CD14-positive monocyte (primary cell): ENCODE data around the gene PCBP1. TPM values are rescaled to one million over a fixed set of nuclear protein-coding genes. Genes with fewer than 3 reads are reported as not detected.

Source experiments
- DNase-seq, 3 donors: peaks; one replicate each; pipeline ENCODE4 v3.0.0-alpha.2; 2011 to 2022
- H2AFZ ChIP-seq: 2 replicates; pipeline ENCODE4 v1.6.0; 2012; ENCODE audit warnings: mild to moderate bottlenecking, low read depth, low read length, inconsistent platforms; ENCODE audit not compliant: insufficient read depth, poor library complexity, severe bottlenecking
- H3K27ac ChIP-seq, 2 donors: 1 replicate in 1 of 2; 2 replicates in 1 of 2; pipeline ENCODE4 v1.5.1; 2012 to 2013; ENCODE audit warnings: low read length in 2 of 2, control low read depth in 1 of 2, inconsistent platforms in 1 of 2, low read depth in 1 of 2, mild to moderate bottlenecking in 1 of 2
- H3K27me3 ChIP-seq, 2 donors: one replicate each; pipeline versions ENCODE4 v1.6.0 to v1.6.1; 2011 to 2013; ENCODE audit warnings: low read length in 2 of 2; ENCODE audit not compliant: control insufficient read depth in 2 of 2, insufficient read depth in 2 of 2
- H3K36me3 ChIP-seq, 2 donors: replicated peaks in 1 of 2; 1 replicate in 1 of 2; 2 replicates in 1 of 2; pipeline versions ENCODE4 v1.5.1 to v1.6.1; 2012 to 2013; ENCODE audit warnings: low read length in 2 of 2, control low read depth in 1 of 2, inconsistent platforms in 1 of 2, mild to moderate bottlenecking in 1 of 2; ENCODE audit not compliant: insufficient read depth in 2 of 2, control insufficient read depth in 1 of 2
- H3K4me1 ChIP-seq, 2 donors: 1 replicate in 1 of 2; 2 replicates in 1 of 2; pipeline versions ENCODE4 v1.5.1 to v1.6.1; 2012 to 2013; ENCODE audit warnings: low read length in 2 of 2, control low read depth in 1 of 2, inconsistent platforms in 1 of 2, mild to moderate bottlenecking in 1 of 2, moderate library complexity in 1 of 2; ENCODE audit not compliant: insufficient read depth in 2 of 2, control insufficient read depth in 1 of 2
- H3K4me2 ChIP-seq: replicated peaks from 2 replicates; pipeline ENCODE3; 2012; ENCODE audit warnings: low read length, moderate library complexity, mild to moderate bottlenecking; ENCODE audit not compliant: poor library complexity, severe bottlenecking; ENCODE audit errors: extremely low read depth
- H3K4me3 ChIP-seq, 3 experiments: fragments of 200-600 bp in 1 of 3; sonication (generic) in 1 of 3; replicated peaks in 1 of 3; 1 replicate in 2 of 3; 2 replicates in 1 of 3; pipeline ENCODE4 v1.5.1; 2011 to 2013; ENCODE audit warnings: low read length in 3 of 3, mild to moderate bottlenecking in 3 of 3, control low read depth in 2 of 3, low read depth in 2 of 3, inconsistent platforms in 1 of 3, moderate library complexity in 1 of 3
- H3K79me2 ChIP-seq: 2 replicates; pipeline ENCODE4 v1.6.0; 2012; ENCODE audit warnings: mild to moderate bottlenecking, control low read depth, inconsistent platforms, low read length, moderate library complexity; ENCODE audit not compliant: insufficient read depth
- H3K9ac ChIP-seq: 2 replicates; pipeline ENCODE4 v1.6.0; 2017; ENCODE audit warnings: low read length, mild to moderate bottlenecking; ENCODE audit not compliant: insufficient read depth, poor library complexity, severe bottlenecking
- H3K9me3 ChIP-seq, 2 donors: replicated peaks in 1 of 2; 1 replicate in 1 of 2; 2 replicates in 1 of 2; pipeline versions ENCODE4 v1.5.1 to v1.6.1; 2012 to 2013; ENCODE audit warnings: low read length in 2 of 2, control low read depth in 1 of 2; ENCODE audit not compliant: control insufficient read depth in 1 of 2, insufficient read depth in 1 of 2
- H4K20me1 ChIP-seq: 2 replicates; pipeline ENCODE4 v1.6.0; 2012; ENCODE audit warnings: mild to moderate bottlenecking, low read length, control low read depth, moderate library complexity; ENCODE audit not compliant: insufficient read depth
- H3K27ac Mint-ChIP-seq, 7 donors: one replicate each; pipeline ENCODE4 v1.8.0; 2020; ENCODE audit warnings: mild to moderate bottlenecking in 7 of 7, mixed read lengths in 7 of 7, moderate library complexity in 6 of 7, inconsistent platforms in 2 of 7
- H3K27me3 Mint-ChIP-seq, 3 donors: one replicate each; pipeline ENCODE4 v1.8.0; 2021 to 2022; ENCODE audit warnings: low read depth in 3 of 3, mild to moderate bottlenecking in 3 of 3, mixed read lengths in 3 of 3, moderate library complexity in 3 of 3, inconsistent platforms in 1 of 3
- H3K36me3 Mint-ChIP-seq, 2 donors: one replicate each; pipeline ENCODE4 v1.8.0; 2020; ENCODE audit warnings: mixed read lengths in 2 of 2, inconsistent platforms in 1 of 2, mild to moderate bottlenecking in 1 of 2
- H3K4me1 Mint-ChIP-seq: one replicate; pipeline ENCODE4 v1.8.0; 2020; ENCODE audit warnings: mild to moderate bottlenecking, mixed read lengths
- H3K4me3 Mint-ChIP-seq, 2 donors: one replicate each; pipeline ENCODE4 v1.8.0; 2020; ENCODE audit warnings: mild to moderate bottlenecking in 2 of 2, mixed read lengths in 2 of 2, moderate library complexity in 1 of 2
- H3K9me3 Mint-ChIP-seq, 7 donors: one replicate each; pipeline ENCODE4 v1.8.0; 2020 to 2022; ENCODE audit warnings: mixed read lengths in 7 of 7, mild to moderate bottlenecking in 6 of 7, moderate library complexity in 6 of 7, inconsistent platforms in 2 of 7
- CTCF ChIP-seq: fragments of 200-600 bp; IDR thresholded peaks from one replicate; pipeline ENCODE4 v1.8.0; 2022; ENCODE audit warnings: antibody characterized with exemption, mild to moderate bottlenecking
- WGBS: methylation state at CpG from one replicate; pipeline ENCODE4 v1.1.5; 2013; ENCODE audit warnings: missing lambda C conversion rate; ENCODE audit not compliant: insufficient coverage; 5-methylcytosine and 5-hydroxymethylcytosine counted together
- intact Hi-C, 2 donors: fragments of 100-400 bp; cut with micrococcal nuclease; formaldehyde crosslinking; loops; one replicate each; pipeline versions ENCODE4 v1.15.0 to v1.15.1; 2023
- polyA plus RNA-seq, 3 donors: library from polyadenylated mRNA; depleted of rRNA in 1 of 3; unstranded in 2 of 3; stranded (reverse) in 1 of 3; fragments of 300-500 nt in 2 of 3; fragments of >200 nt in 1 of 3; fragmentation: Illumina TruSeq in 2 of 3; gene quantifications; 1 replicate in 2 of 3; 2 replicates in 1 of 3; pipeline ENCODE4 v1.2.3, GENCODE V29; 2012 to 2021

Gene PCBP1
- polyA plus RNA-seq, 3 donors, result 178 to 299 (median 194) TPM

- peak in 1 of 3 donors; percentile 17 for DNase-seq
- no peak for TF ChIP-seq CTCF
- Histone ChIP-seq H3K79me2 (peaks cover 28% of the 10 kb centered on the region), H2AFZ (peak overlapping the region; percentile 26), H3K27me3 (no peaks in the 10 kb centered on the region), H3K27ac (peak overlapping the region in 1 of 2 donors; percentile 52), H3K36me3 (peaks cover 64 to 85% of the 10 kb centered on the region in 2 donors), H3K9me3 (no peaks in the 10 kb centered on the region), H3K4me1 (peaks cover 24 to 29% of the 10 kb centered on the region in 2 donors), H3K9ac (no peak overlapping the region), H4K20me1 (no peaks in the 10 kb centered on the region), H3K4me2 (no peak overlapping the region), H3K4me3 (no peak overlapping the region)
- H3K9me3 Mint-ChIP-seq, result no peaks in the 10 kb centered on the region
- peaks cover 63 to 92% of the 10 kb centered on the region in 2 donors for H3K36me3 Mint-ChIP-seq
- H3K4me1 Mint-ChIP-seq, result peaks cover 34% of the 10 kb centered on the region
- peak overlapping the region; percentile 40 to 91 (median 66) for H3K27ac Mint-ChIP-seq
- H3K27me3 Mint-ChIP-seq, result no peaks in the 10 kb centered on the region
- intact Hi-C loops, result no loop called here
- H3K4me3 Mint-ChIP-seq, result no peak overlapping the region
Measured at GRCh38 chr2:70078384-70078783, 8.9 kb upstream of the PCBP1 start.

DNA sequence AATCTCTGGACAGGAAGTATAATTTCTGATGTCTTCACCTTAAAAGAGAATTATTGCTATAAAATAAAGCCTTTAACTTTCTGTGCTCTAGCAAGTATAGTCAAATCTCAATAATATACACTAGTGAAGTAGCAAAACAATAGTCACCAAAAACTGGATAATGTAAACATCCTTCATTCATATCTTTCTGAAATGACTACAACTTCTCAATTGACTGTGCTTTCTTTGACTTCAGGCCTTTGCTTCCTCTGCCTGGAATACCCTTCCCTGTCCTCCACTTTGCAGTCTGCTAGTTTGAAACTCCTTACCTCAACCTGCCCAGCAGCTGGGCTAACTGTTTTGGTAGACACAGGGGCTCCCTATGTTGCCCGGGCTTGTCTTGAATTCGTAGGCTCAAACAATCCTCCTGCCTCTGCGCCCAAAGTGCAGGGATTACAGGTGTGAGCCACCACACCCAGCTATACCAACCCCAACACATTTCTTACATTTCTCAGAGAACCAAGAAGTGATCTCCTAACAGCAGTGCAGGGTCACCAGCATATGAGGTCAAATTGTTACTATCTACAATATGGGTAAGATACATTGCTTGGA lies 6.6 kb upstream of the PCBP1 start:
- H3K4me1 ChIP-seq, result peaks cover 47 to 51% of the 10 kb centered on the region in 2 donors
- DNase-seq, result no peak
- 100% methylated on average over 3 of the region's 3 CpGs for WGBS
- Mint-ChIP-seq H3K27ac (peak overlapping the region in 6 of 7 donors; percentile 46 to 86 (median 80)), H3K4me1 (peaks cover 54% of the 10 kb centered on the region), H3K36me3 (peaks cover 58 to 80% of the 10 kb centered on the region in 2 donors), H3K4me3 (no peak overlapping the region), H3K9me3 (no peaks in the 10 kb centered on the region), H3K27me3 (no peaks in the 10 kb centered on the region)
- H3K4me3 ChIP-seq, result no peak overlapping the region
- no peak for TF ChIP-seq CTCF
- H3K27me3 ChIP-seq, result no peaks in the 10 kb centered on the region
- H3K79me2 ChIP-seq, result peaks cover 42% of the 10 kb centered on the region
- intact Hi-C loops, result loop anchor here in 1 of 2 donors (10.0 kb wide), 1 partner anchor 214 kb away; the partner anchor contains the start of gene SNRPG
- H3K9ac ChIP-seq, result no peak overlapping the region
- H3K36me3 ChIP-seq, result peaks cover 50 to 70% of the 10 kb centered on the region in 2 donors
- H3K27ac ChIP-seq, result peak overlapping the region; percentile 8 to 30
- no peaks in the 10 kb centered on the region for H3K9me3 ChIP-seq
- no peak overlapping the region for H3K4me2 ChIP-seq
- H2AFZ ChIP-seq, result no peak overlapping the region
- H4K20me1 ChIP-seq, result no peaks in the 10 kb centered on the region
